ENCODE measurements around the gene CPD. TPM values are rescaled to one million over a fixed set of nuclear protein-coding genes. Genes with fewer than 3 reads are reported as not detected.

Gene CPD
- total and polyA plus RNA-seq, 2 of the 13 experiments (the other 11 are each of a cell fraction or from before 2014, with no cell fraction given), result 46.1 to 72.3 TPM

DNA sequence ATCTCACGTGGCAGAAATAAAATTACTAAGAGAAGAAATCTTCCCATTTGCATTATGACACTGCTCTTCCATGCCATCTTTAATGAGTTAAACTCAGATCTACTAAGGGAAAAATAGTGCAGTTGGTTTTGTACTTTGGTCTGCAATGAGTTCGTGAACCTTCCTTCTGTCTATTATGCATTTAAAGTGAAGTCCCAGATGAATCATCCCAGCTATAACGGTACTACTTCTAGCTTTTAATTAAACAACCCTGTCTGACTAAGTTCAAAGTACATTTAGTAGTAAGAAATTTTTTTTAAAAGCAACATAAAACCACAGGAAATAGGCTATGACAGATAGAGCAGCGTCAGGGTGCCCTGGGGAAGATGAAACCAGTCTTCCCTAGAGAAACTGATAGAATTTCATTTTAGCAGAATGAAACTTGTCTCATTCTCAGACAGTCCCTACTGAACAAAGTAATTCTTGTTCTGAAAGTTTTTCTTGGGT lies 46.6 kb upstream of the CPD start (continued):
- TF ChIP-seq RFX1 (IDR thresholded peaks at IDR 0.05), result no peak
- TF ChIP-seq GFI1 (CRISPR knock-in tag; IDR thresholded peaks at IDR 0.05; ENCODE audit: borderline replicate concordance), result no peak
- TF ChIP-seq ELF3 (CRISPR knock-in tag; IDR thresholded peaks at IDR 0.05), result no peak; the same call in 1 of the 2 replicates
- TF ChIP-seq NCOA1 (CRISPR knock-in tag; IDR thresholded peaks at IDR 0.05), result no peak
- no peak for TF ChIP-seq RBM39 (IDR thresholded peaks at IDR 0.05; ENCODE audit: low read depth, low read length, poor library complexity, severe bottlenecking)
- TF ChIP-seq HNF4A (CRISPR knock-in tag; IDR thresholded peaks at IDR 0.05), result peak; percentile 70
- TF ChIP-seq CBX5 (CRISPR knock-in tag; IDR thresholded peaks at IDR 0.05; ENCODE audit: borderline replicate concordance), result no peak
- no peak for TF ChIP-seq SP2 (CRISPR knock-in tag; IDR thresholded peaks at IDR 0.05)
- TF ChIP-seq, protein P1, sequence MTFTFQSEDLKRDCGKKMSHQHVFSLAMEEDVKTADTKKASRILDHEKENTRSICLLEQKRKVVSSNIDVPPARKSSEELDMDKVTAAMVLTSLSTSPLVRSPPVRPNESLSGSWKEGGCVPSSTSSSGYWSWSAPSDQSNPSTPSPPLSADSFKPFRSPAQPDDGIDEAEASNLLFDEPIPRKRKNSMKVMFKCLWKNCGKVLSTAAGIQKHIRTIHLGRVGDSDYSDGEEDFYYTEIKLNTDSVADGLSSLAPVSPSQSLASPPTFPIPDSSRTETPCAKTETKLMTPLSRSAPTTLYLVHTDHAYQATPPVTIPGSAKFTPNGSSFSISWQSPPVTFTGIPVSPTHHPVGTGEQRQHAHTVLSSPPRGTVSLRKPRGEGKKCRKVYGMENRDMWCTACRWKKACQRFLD (CRISPR knock-in tag; IDR thresholded peaks at IDR 0.05; ENCODE audit: borderline replicate concordance), result no peak
- no peak for TF ChIP-seq TP53 (CRISPR knock-in tag; conservative IDR thresholded peaks at IDR 0.05)
- TF ChIP-seq MAZ (IDR thresholded peaks at IDR 0.05; ENCODE audit: borderline replicate concordance, low read depth, low read length), result no peak
- no peak for TF ChIP-seq MAZ (CRISPR knock-in tag; IDR thresholded peaks at IDR 0.05; ENCODE audit: low read depth)
- TF ChIP-seq FOXK1 (CRISPR knock-in tag; IDR thresholded peaks at IDR 0.05; ENCODE audit: borderline replicate concordance, low read depth), result no peak
- TF ChIP-seq, protein P2, sequence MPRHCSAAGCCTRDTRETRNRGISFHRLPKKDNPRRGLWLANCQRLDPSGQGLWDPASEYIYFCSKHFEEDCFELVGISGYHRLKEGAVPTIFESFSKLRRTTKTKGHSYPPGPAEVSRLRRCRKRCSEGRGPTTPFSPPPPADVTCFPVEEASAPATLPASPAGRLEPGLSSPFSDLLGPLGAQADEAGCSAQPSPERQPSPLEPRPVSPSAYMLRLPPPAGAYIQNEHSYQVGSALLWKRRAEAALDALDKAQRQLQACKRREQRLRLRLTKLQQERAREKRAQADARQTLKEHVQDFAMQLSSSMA (CRISPR knock-in tag; IDR thresholded peaks at IDR 0.05), result no peak
- TF ChIP-seq ZBTB20 (CRISPR knock-in tag; IDR thresholded peaks at IDR 0.05; ENCODE audit: borderline replicate concordance, low read depth), result no peak
- no peak for TF ChIP-seq NR2F1 (CRISPR knock-in tag; IDR thresholded peaks at IDR 0.05)
- no peak for TF ChIP-seq CAMTA2 (CRISPR knock-in tag; IDR thresholded peaks at IDR 0.05; ENCODE audit: borderline replicate concordance)
- TF ChIP-seq ZBTB21 (CRISPR knock-in tag; IDR thresholded peaks at IDR 0.05), result 0 out of 2 replicates have a peak, but pooled peaks have one; percentile 33
- no peak for TF ChIP-seq ZSCAN25 (CRISPR knock-in tag; IDR thresholded peaks at IDR 0.05)
- TF ChIP-seq TMF1 (CRISPR knock-in tag; IDR thresholded peaks at IDR 0.05; ENCODE audit: low read depth), result no peak
- TF ChIP-seq ERF (CRISPR knock-in tag; IDR thresholded peaks at IDR 0.05), result no peak
- TF ChIP-seq ZNF788 (CRISPR knock-in tag; IDR thresholded peaks at IDR 0.05; ENCODE audit: borderline replicate concordance), result no peak
- TF ChIP-seq ZFP41 (CRISPR knock-in tag; IDR thresholded peaks at IDR 0.05; ENCODE audit: borderline replicate concordance), result no peak
- TF ChIP-seq RBM22 (optimal IDR thresholded peaks at IDR 0.05; ENCODE audit: low read length), result no peak
- TF ChIP-seq, protein P3, sequence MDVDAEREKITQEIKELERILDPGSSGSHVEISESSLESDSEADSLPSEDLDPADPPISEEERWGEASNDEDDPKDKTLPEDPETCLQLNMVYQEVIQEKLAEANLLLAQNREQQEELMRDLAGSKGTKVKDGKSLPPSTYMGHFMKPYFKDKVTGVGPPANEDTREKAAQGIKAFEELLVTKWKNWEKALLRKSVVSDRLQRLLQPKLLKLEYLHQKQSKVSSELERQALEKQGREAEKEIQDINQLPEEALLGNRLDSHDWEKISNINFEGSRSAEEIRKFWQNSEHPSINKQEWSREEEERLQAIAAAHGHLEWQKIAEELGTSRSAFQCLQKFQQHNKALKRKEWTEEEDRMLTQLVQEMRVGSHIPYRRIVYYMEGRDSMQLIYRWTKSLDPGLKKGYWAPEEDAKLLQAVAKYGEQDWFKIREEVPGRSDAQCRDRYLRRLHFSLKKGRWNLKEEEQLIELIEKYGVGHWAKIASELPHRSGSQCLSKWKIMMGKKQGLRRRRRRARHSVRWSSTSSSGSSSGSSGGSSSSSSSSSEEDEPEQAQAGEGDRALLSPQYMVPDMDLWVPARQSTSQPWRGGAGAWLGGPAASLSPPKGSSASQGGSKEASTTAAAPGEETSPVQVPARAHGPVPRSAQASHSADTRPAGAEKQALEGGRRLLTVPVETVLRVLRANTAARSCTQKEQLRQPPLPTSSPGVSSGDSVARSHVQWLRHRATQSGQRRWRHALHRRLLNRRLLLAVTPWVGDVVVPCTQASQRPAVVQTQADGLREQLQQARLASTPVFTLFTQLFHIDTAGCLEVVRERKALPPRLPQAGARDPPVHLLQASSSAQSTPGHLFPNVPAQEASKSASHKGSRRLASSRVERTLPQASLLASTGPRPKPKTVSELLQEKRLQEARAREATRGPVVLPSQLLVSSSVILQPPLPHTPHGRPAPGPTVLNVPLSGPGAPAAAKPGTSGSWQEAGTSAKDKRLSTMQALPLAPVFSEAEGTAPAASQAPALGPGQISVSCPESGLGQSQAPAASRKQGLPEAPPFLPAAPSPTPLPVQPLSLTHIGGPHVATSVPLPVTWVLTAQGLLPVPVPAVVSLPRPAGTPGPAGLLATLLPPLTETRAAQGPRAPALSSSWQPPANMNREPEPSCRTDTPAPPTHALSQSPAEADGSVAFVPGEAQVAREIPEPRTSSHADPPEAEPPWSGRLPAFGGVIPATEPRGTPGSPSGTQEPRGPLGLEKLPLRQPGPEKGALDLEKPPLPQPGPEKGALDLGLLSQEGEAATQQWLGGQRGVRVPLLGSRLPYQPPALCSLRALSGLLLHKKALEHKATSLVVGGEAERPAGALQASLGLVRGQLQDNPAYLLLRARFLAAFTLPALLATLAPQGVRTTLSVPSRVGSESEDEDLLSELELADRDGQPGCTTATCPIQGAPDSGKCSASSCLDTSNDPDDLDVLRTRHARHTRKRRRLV (CRISPR knock-in tag; IDR thresholded peaks at IDR 0.05), result no peak
